CD4-positive, alpha-beta T cell (primary cell): ENCODE measurements around the gene SPTBN1. TPM values are rescaled to one million over a fixed set of nuclear protein-coding genes. Genes with fewer than 3 reads are reported as not detected.

ENCODE experiments used
- ATAC-seq: fragments of 200-7000 bp; cut with Tn5 transposase; one replicate; pipeline ENCODE4 v1.10.0; 2022; ENCODE audit warnings: mild to moderate bottlenecking; ENCODE audit not compliant: poor library complexity
- CTCF ChIA-PET: fragments of 350-600 bp; sonication (Branson Sonifier 250); formaldehyde crosslinking; loops from one replicate; lab custom pipeline; 2021; ENCODE audit warnings: antibody characterized with exemption, inconsistent platforms; lab: Charles Lee
- POLR2A ChIA-PET: fragments of 350-600 bp; sonication (Branson Sonifier 250); formaldehyde crosslinking; loops from one replicate; lab custom pipeline; 2021; ENCODE audit warnings: antibody characterized with exemption, inconsistent platforms; lab: Charles Lee
- DNase-seq, 14 experiments: peaks; one replicate each; pipeline ENCODE4 v3.0.0-alpha.2; 2013 to 2020; ENCODE audit warnings: mixed read lengths in 2 of 14
- H3K27ac ChIP-seq, 2 donors: one replicate each; pipeline versions ENCODE4 v1.5.1 to v1.7.0; 2013; ENCODE audit warnings: low read length in 2 of 2, low read depth in 1 of 2, mild to moderate bottlenecking in 1 of 2
- H3K27me3 ChIP-seq, 2 experiments: 1 replicate in 1 of 2; 2 replicates in 1 of 2; pipeline versions ENCODE4 v1.6.1 to v1.7.0; 2013; ENCODE audit warnings: low read length in 2 of 2, control low read depth in 1 of 2, mild to moderate bottlenecking in 1 of 2, moderate library complexity in 1 of 2; ENCODE audit not compliant: insufficient read depth in 2 of 2, control insufficient read depth in 1 of 2
- H3K36me3 ChIP-seq: one replicate; pipeline ENCODE4 v1.6.1; 2013; ENCODE audit warnings: low read length, control low read depth; ENCODE audit not compliant: insufficient read depth
- H3K4me1 ChIP-seq: one replicate; pipeline ENCODE4 v1.6.1; 2013; ENCODE audit warnings: low read length, control low read depth; ENCODE audit not compliant: insufficient read depth
- H3K4me3 ChIP-seq: one replicate; pipeline ENCODE4 v1.5.1; 2013; ENCODE audit warnings: mild to moderate bottlenecking, low read length, moderate library complexity
- H3K9me3 ChIP-seq, 2 experiments: 1 replicate in 1 of 2; 2 replicates in 1 of 2; pipeline versions ENCODE4 v1.6.1 to v1.7.0; 2013; ENCODE audit warnings: low read length in 2 of 2, mild to moderate bottlenecking in 2 of 2, control low read depth in 1 of 2, moderate library complexity in 1 of 2; ENCODE audit not compliant: control insufficient read depth in 1 of 2, insufficient read depth in 1 of 2
- H3K27ac Mint-ChIP-seq: one replicate; pipeline ENCODE4 v1.8.0; 2020; ENCODE audit warnings: mixed read lengths
- H3K27me3 Mint-ChIP-seq: one replicate; pipeline ENCODE4 v1.8.0; 2021; ENCODE audit warnings: mixed read lengths
- H3K36me3 Mint-ChIP-seq: one replicate; pipeline ENCODE4 v1.8.0; 2021; ENCODE audit warnings: low read depth, mixed read lengths
- H3K4me1 Mint-ChIP-seq: one replicate; pipeline ENCODE4 v1.8.0; 2021; ENCODE audit warnings: low read depth, mixed read lengths
- H3K4me3 Mint-ChIP-seq: one replicate; pipeline ENCODE4 v1.8.0; 2020; ENCODE audit warnings: mild to moderate bottlenecking, mixed read lengths
- H3K9me3 Mint-ChIP-seq: one replicate; pipeline ENCODE4 v1.8.0; 2020; ENCODE audit warnings: mixed read lengths
- intact Hi-C, 2 experiments: fragments of 100-400 bp; cut with DNase I in 1 of 2; cut with micrococcal nuclease in 1 of 2; formaldehyde crosslinking; loops; one replicate each; pipeline versions ENCODE4 v1.15.1 to v1.9.0; 2023 to 2025; cut with DNase I, micrococcal nuclease
- total RNA-seq, 174 experiments: library from RNA in 2 of 174; stranded (reverse) in 2 of 174; gene quantifications; one replicate each; pipeline ENCODE4 v1.2.3 and lab custom pipeline; 2021 to 2026
- TF ChIP-seq, protein P1 (sequence below): fragments of 200-600 bp; IDR thresholded peaks from one replicate; pipeline ENCODE4 v1.8.0; 2022; ENCODE audit warnings: antibody characterized with exemption, mild to moderate bottlenecking

Gene SPTBN1
- total RNA-seq, 2 experiments from 2014 or later: 156 to 166 TPM

DNA sequence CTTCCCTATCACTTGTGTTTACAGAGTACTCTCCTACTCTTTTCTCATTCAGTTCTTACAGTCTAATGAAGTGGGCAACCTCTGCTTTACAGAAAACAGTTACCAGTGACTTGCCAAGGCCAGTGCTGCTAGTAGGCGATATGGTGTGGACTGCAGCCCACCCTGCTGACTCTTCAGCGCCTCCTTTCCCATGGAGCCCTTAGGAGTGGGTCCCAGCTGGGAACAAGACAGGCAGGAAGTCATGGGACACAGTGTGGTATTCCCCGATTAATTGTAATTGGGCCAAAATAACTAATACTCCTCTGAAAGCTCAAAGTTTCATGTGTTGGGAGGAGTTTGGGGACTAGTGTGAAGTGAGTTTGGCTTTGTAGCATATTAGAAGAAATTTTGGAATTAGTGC is 147.2 kb downstream of the SPTBN1 start:
- CTCF ChIA-PET: interaction anchor here (1.0 to 1.2 kb wide), 2 partner anchors 23 to 44 kb away, joined by 3 read pairs; no protein-coding TSS in a partner anchor
- intact Hi-C loops: no loop called here
- H3K27me3 Mint-ChIP-seq: no peaks in the 10 kb centered on the region
- ATAC-seq: no peak
- peaks cover 94% of the 10 kb centered on the region for H3K4me1 Mint-ChIP-seq
- Histone ChIP-seq H3K4me1 (peaks cover 84% of the 10 kb centered on the region), H3K9me3 (no peaks in the 10 kb centered on the region), H3K27me3 (no peaks in the 10 kb centered on the region), H3K27ac (peak overlapping the region; percentile 38 to 50), H3K4me3 (no peak overlapping the region), H3K36me3 (peaks cover 24% of the 10 kb centered on the region)
- TF ChIP-seq, protein P1, sequence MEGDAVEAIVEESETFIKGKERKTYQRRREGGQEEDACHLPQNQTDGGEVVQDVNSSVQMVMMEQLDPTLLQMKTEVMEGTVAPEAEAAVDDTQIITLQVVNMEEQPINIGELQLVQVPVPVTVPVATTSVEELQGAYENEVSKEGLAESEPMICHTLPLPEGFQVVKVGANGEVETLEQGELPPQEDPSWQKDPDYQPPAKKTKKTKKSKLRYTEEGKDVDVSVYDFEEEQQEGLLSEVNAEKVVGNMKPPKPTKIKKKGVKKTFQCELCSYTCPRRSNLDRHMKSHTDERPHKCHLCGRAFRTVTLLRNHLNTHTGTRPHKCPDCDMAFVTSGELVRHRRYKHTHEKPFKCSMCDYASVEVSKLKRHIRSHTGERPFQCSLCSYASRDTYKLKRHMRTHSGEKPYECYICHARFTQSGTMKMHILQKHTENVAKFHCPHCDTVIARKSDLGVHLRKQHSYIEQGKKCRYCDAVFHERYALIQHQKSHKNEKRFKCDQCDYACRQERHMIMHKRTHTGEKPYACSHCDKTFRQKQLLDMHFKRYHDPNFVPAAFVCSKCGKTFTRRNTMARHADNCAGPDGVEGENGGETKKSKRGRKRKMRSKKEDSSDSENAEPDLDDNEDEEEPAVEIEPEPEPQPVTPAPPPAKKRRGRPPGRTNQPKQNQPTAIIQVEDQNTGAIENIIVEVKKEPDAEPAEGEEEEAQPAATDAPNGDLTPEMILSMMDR: no peak
- peak overlapping the region; percentile 96 for H3K27ac Mint-ChIP-seq
- peaks cover 46% of the 10 kb centered on the region for H3K36me3 Mint-ChIP-seq
- H3K4me3 Mint-ChIP-seq: no peak overlapping the region
- POLR2A ChIA-PET: interaction anchor here (1.3 to 2.2 kb wide), 3 partner anchors 14 to 37 kb away, joined by 3 to 11 read pairs (median 5); no protein-coding TSS in a partner anchor
- H3K9me3 Mint-ChIP-seq: no peaks in the 10 kb centered on the region
- DNase-seq: no peak

DNA sequence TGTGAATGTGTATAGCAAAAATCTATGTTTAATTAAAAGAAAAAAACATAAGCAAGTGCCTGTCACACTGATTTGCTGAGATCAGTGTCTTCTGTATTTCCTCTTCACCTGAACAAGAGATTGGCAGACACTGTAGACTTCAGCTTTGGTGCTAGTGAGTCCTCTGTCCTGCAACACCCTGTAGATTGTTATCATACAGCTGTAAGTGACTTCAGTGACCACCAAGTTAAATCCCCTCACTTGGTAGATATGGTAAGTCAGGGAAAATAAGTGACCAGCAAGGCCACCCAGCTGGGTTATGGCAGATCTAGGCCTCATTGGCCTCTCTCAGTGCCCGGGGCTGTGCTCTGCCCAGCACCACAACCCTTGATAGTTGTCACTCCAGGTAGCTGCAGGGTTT is 147.7 kb downstream of the SPTBN1 start:
- Mint-ChIP-seq H3K27me3 (no peaks in the 10 kb centered on the region), H3K9me3 (no peaks in the 10 kb centered on the region), H3K4me1 (peaks cover 93% of the 10 kb centered on the region), H3K27ac (peak overlapping the region; percentile 96), H3K36me3 (peaks cover 42% of the 10 kb centered on the region), H3K4me3 (peak overlapping the region; percentile 13)
- TF ChIP-seq, protein P1: no peak
- H3K9me3 ChIP-seq: no peaks in the 10 kb centered on the region
- H3K36me3 ChIP-seq: peaks cover 23% of the 10 kb centered on the region
- POLR2A ChIA-PET: interaction anchor here (0.8 to 3.7 kb wide), 7 partner anchors 10 to 45 kb away, joined by 3 to 40 read pairs (median 5); no protein-coding TSS in a partner anchor
- H3K4me1 ChIP-seq: peaks cover 83% of the 10 kb centered on the region
- no peak for ATAC-seq
- intact Hi-C loops: loop anchor here in 1 of 2 experiments (2.0 kb wide), 2 partner anchors 15 kb away; no protein-coding TSS in a partner anchor
- no peak for DNase-seq
- H3K27me3 ChIP-seq: no peaks in the 10 kb centered on the region
- CTCF ChIA-PET: interaction anchor here (1.0 to 1.5 kb wide), 3 partner anchors 8 to 45 kb away, joined by 3 read pairs; no protein-coding TSS in a partner anchor
- H3K27ac ChIP-seq: peak overlapping the region; percentile 36 to 50
- H3K4me3 ChIP-seq: no peak overlapping the region

DNA sequence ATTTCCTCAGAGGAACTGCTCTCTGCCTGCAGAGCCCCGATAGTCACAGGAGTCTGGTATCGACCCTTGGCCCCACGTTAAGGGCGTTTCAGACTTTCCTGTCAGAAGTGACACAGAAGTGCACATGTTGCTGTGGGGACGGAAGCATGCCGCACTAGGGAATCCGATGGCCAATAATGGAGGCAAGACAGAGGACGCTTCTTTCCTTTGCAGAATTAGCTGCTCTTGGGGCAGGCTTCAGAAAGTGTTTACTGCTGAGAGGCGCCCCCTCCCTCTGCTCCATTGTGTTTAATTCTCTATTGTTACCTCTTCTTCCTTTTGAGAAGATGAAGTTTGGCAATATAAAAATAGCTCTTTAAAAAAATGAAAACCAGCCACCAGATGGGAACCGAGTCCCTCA is 148.7 kb downstream of the SPTBN1 start:
- peak; percentile 10 for ATAC-seq
- H3K27me3 ChIP-seq: no peaks in the 10 kb centered on the region
- ChIA-PET POLR2A (interaction anchor here (0.7 to 3.7 kb wide), 11 partner anchors 8 to 46 kb away, joined by 3 to 40 read pairs (median 4); no protein-coding TSS in a partner anchor), CTCF (interaction anchor here (0.9 to 1.5 kb wide), 3 partner anchors 9 to 82 kb away, joined by 3 to 4 read pairs (median 3); no protein-coding TSS in a partner anchor)
- Mint-ChIP-seq H3K27ac (peak overlapping the region; percentile 96), H3K4me3 (peak overlapping the region; percentile 42), H3K9me3 (no peaks in the 10 kb centered on the region), H3K27me3 (no peaks in the 10 kb centered on the region), H3K36me3 (peaks cover 31% of the 10 kb centered on the region), H3K4me1 (peaks cover 93% of the 10 kb centered on the region)
- TF ChIP-seq, protein P1: no peak
- intact Hi-C loops: loop anchor here in 1 of 2 experiments (2.0 kb wide), 2 partner anchors 14 to 16 kb away; no protein-coding TSS in a partner anchor
- peaks cover 74% of the 10 kb centered on the region for H3K4me1 ChIP-seq
- H3K9me3 ChIP-seq: no peaks in the 10 kb centered on the region
- H3K4me3 ChIP-seq: no peak overlapping the region
- DNase-seq: peak in 1 of 14 experiments; percentile 30
- peaks cover 13% of the 10 kb centered on the region for H3K36me3 ChIP-seq
- peak overlapping the region; percentile 36 to 50 for H3K27ac ChIP-seq
